ENCODE data around the gene SIRPD.
A peak's percentile ranks its signal among the peaks of the same experiment; 100 is the strongest.

SIRPD gene

GRCh38 chr20:1496930-1497329 is 60.6 kb downstream of the SIRPD start:
- no peak for DNase-seq (ENCODE audit: low read depth, low spot score)
- Histone ChIP-seq H3K9ac (ENCODE audit: insufficient read length) (no peak overlapping the region), H3K4me3 (no peak overlapping the region), H3K27ac (no peak overlapping the region), H3K9me3 (ENCODE audit: low read depth, low read length) (no peaks in the 10 kb centered on the region), H3K36me3 (ENCODE audit: insufficient read depth, low read length) (no peaks in the 10 kb centered on the region)
- TF ChIP-seq FOXP2 (optimal IDR thresholded peaks at IDR 0.05; ENCODE audit: control extremely low read depth, extremely low read length, insufficient read depth) (no peak), POLR2AphosphoS5 (IDR thresholded peaks at IDR 0.05; ENCODE audit: borderline replicate concordance, low read depth, low read length) (no peak)

- DNase-seq (ENCODE audit: low read depth, low spot score): no peak
- Histone ChIP-seq H3K4me3 (no peak overlapping the region), H3K9ac (ENCODE audit: insufficient read length) (no peak overlapping the region), H3K27ac (no peak overlapping the region), H3K36me3 (ENCODE audit: insufficient read depth, low read length) (no peaks in the 10 kb centered on the region), H3K9me3 (ENCODE audit: low read depth, low read length) (no peaks in the 10 kb centered on the region)
- TF ChIP-seq POLR2AphosphoS5 (IDR thresholded peaks at IDR 0.05; ENCODE audit: borderline replicate concordance, low read depth, low read length) (no peak), EZH2 (IDR thresholded peaks at IDR 0.05) (no peak), FOXP2 (optimal IDR thresholded peaks at IDR 0.05; ENCODE audit: control extremely low read depth, extremely low read length, insufficient read depth) (no peak)
These were observed 63.1 kb downstream of the SIRPD start for GRCh38 chr20:1494436-1494835.

GRCh38 chr20:1493536-1493935 is 64.0 kb downstream of the SIRPD start:
- no peaks in the 10 kb centered on the region for H3K36me3 ChIP-seq (ENCODE audit: insufficient read depth, low read length)
- H3K27ac ChIP-seq: no peak overlapping the region
- no peak for TF ChIP-seq EZH2 (IDR thresholded peaks at IDR 0.05)
- no peak for TF ChIP-seq POLR2AphosphoS5 (IDR thresholded peaks at IDR 0.05; ENCODE audit: borderline replicate concordance, low read depth, low read length)
- TF ChIP-seq FOXP2 (optimal IDR thresholded peaks at IDR 0.05; ENCODE audit: control extremely low read depth, extremely low read length, insufficient read depth): no peak
- no peak overlapping the region for H3K9ac ChIP-seq (ENCODE audit: insufficient read length)
- no peak for DNase-seq (ENCODE audit: low read depth, low spot score)
- no peak overlapping the region for H3K4me3 ChIP-seq
- no peaks in the 10 kb centered on the region for H3K9me3 ChIP-seq (ENCODE audit: low read depth, low read length)

- DNase-seq (ENCODE audit: low read depth, low spot score): peak; percentile 18
- no peak for TF ChIP-seq POLR2AphosphoS5 (IDR thresholded peaks at IDR 0.05; ENCODE audit: borderline replicate concordance, low read depth, low read length)
- no peak for TF ChIP-seq EZH2 (IDR thresholded peaks at IDR 0.05)
- TF ChIP-seq FOXP2 (optimal IDR thresholded peaks at IDR 0.05; ENCODE audit: control extremely low read depth, extremely low read length, insufficient read depth): no peak
- no peak overlapping the region for H3K9ac ChIP-seq (ENCODE audit: insufficient read length)
- no peaks in the 10 kb centered on the region for H3K9me3 ChIP-seq (ENCODE audit: low read depth, low read length)
- no peak overlapping the region for H3K4me3 ChIP-seq
- no peak overlapping the region for H3K27ac ChIP-seq
- H3K36me3 ChIP-seq (ENCODE audit: insufficient read depth, low read length): no peaks in the 10 kb centered on the region
These were observed 65.5 kb downstream of the SIRPD start for GRCh38 chr20:1491860-1492642.

- TF ChIP-seq POLR2AphosphoS5 (IDR thresholded peaks at IDR 0.05; ENCODE audit: borderline replicate concordance, low read depth, low read length) (no peak), EZH2 (IDR thresholded peaks at IDR 0.05) (no peak), FOXP2 (optimal IDR thresholded peaks at IDR 0.05; ENCODE audit: control extremely low read depth, extremely low read length, insufficient read depth) (no peak)
- H3K9me3 ChIP-seq (ENCODE audit: low read depth, low read length): no peaks in the 10 kb centered on the region
- no peaks in the 10 kb centered on the region for H3K36me3 ChIP-seq (ENCODE audit: insufficient read depth, low read length)
- no peak for DNase-seq (ENCODE audit: low read depth, low spot score)
- no peak within 1 kb of the TSS for H3K4me3 ChIP-seq
- no peak within 1 kb of the TSS for H3K9ac ChIP-seq (ENCODE audit: insufficient read length)
- H3K27ac ChIP-seq: no peak within 1 kb of the TSS
These were observed 66.1 kb downstream of the SIRPD start, which contains the start of gene SIRPB2 for GRCh38 chr20:1491281-1491840. Gene SIRPB2, minus strand, starts transcription at chr20:1491420. Its CDS starts 61 bp downstream, at chr20:1491359.

GRCh38 chr20:1490643-1491195 is 66.8 kb downstream of the SIRPD start:
- no peak overlapping the region for H3K9ac ChIP-seq (ENCODE audit: insufficient read length)
- no peaks in the 10 kb centered on the region for H3K36me3 ChIP-seq (ENCODE audit: insufficient read depth, low read length)
- no peaks in the 10 kb centered on the region for H3K9me3 ChIP-seq (ENCODE audit: low read depth, low read length)
- no peak overlapping the region for H3K27ac ChIP-seq
- DNase-seq (ENCODE audit: low read depth, low spot score): no peak
- no peak for TF ChIP-seq FOXP2 (optimal IDR thresholded peaks at IDR 0.05; ENCODE audit: control extremely low read depth, extremely low read length, insufficient read depth)
- H3K4me3 ChIP-seq: no peak overlapping the region

- no peak overlapping the region for H3K4me3 ChIP-seq
- no peaks in the 10 kb centered on the region for H3K36me3 ChIP-seq (ENCODE audit: insufficient read depth, low read length)
- TF ChIP-seq POLR2AphosphoS5 (IDR thresholded peaks at IDR 0.05; ENCODE audit: borderline replicate concordance, low read depth, low read length) (no peak), FOXP2 (optimal IDR thresholded peaks at IDR 0.05; ENCODE audit: control extremely low read depth, extremely low read length, insufficient read depth) (no peak), EZH2 (IDR thresholded peaks at IDR 0.05) (no peak)
- H3K9me3 ChIP-seq (ENCODE audit: low read depth, low read length): no peaks in the 10 kb centered on the region
- DNase-seq (ENCODE audit: low read depth, low spot score): no peak
- H3K9ac ChIP-seq (ENCODE audit: insufficient read length): no peak overlapping the region
- H3K27ac ChIP-seq: no peak overlapping the region
These were observed 67.6 kb downstream of the SIRPD start for GRCh38 chr20:1489764-1490436.

GRCh38 chr20:1489325-1489724 is 68.2 kb downstream of the SIRPD start:
- Histone ChIP-seq H3K27ac (no peak overlapping the region), H3K4me3 (no peak overlapping the region), H3K36me3 (ENCODE audit: insufficient read depth, low read length) (no peaks in the 10 kb centered on the region), H3K9ac (ENCODE audit: insufficient read length) (no peak overlapping the region), H3K9me3 (ENCODE audit: low read depth, low read length) (no peaks in the 10 kb centered on the region)
- TF ChIP-seq EZH2 (IDR thresholded peaks at IDR 0.05) (no peak), POLR2AphosphoS5 (IDR thresholded peaks at IDR 0.05; ENCODE audit: borderline replicate concordance, low read depth, low read length) (no peak), FOXP2 (optimal IDR thresholded peaks at IDR 0.05; ENCODE audit: control extremely low read depth, extremely low read length, insufficient read depth) (no peak)
- no peak for DNase-seq (ENCODE audit: low read depth, low spot score)
